ENCODE data around the gene TAS2R16.

TAS2R16 gene, protein sequence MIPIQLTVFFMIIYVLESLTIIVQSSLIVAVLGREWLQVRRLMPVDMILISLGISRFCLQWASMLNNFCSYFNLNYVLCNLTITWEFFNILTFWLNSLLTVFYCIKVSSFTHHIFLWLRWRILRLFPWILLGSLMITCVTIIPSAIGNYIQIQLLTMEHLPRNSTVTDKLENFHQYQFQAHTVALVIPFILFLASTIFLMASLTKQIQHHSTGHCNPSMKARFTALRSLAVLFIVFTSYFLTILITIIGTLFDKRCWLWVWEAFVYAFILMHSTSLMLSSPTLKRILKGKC

DNA sequence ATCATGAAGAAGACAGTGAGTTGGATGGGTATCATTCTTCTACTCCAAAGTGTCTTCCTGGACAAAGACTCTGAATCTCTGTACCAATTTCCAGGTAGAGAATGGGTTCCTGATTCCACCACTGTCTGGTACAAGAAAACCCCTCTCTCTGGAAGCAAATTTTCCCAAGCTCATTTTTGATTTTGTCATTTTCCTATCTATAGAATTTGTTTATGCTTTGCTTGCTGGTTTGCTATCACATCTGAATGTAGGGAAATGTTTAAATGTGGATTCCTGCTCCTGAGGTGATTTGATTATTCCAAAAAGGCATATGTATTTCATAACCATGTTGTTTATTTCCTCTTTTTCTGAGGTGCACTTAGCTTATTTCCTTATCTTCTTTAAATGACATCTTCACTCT, at the start of gene TAS2R16:
TAS2R16 (minus strand) TSS at position 101 of the 400 bp plus-strand sequence; CDS start at position 35, 66 bp downstream.
- no peaks in the 10 kb centered on the region for H3K9me3 ChIP-seq (ENCODE audit: severe bottlenecking)
- H3K36me3 ChIP-seq (ENCODE audit: low read depth): no peaks in the 10 kb centered on the region
- no peaks in the 10 kb centered on the region for H3K4me1 ChIP-seq (ENCODE audit: insufficient read depth, poor library complexity, severe bottlenecking)
- H3K27ac ChIP-seq (ENCODE audit: poor library complexity, severe bottlenecking): no peak within 1 kb of the TSS
- no peaks in the 10 kb centered on the region for H3K27me3 ChIP-seq (ENCODE audit: insufficient read depth, poor library complexity, severe bottlenecking)
- ATAC-seq (ENCODE audit: low read depth): no peak
- TF ChIP-seq, protein P1, sequence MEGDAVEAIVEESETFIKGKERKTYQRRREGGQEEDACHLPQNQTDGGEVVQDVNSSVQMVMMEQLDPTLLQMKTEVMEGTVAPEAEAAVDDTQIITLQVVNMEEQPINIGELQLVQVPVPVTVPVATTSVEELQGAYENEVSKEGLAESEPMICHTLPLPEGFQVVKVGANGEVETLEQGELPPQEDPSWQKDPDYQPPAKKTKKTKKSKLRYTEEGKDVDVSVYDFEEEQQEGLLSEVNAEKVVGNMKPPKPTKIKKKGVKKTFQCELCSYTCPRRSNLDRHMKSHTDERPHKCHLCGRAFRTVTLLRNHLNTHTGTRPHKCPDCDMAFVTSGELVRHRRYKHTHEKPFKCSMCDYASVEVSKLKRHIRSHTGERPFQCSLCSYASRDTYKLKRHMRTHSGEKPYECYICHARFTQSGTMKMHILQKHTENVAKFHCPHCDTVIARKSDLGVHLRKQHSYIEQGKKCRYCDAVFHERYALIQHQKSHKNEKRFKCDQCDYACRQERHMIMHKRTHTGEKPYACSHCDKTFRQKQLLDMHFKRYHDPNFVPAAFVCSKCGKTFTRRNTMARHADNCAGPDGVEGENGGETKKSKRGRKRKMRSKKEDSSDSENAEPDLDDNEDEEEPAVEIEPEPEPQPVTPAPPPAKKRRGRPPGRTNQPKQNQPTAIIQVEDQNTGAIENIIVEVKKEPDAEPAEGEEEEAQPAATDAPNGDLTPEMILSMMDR (IDR thresholded peaks at IDR 0.05; ENCODE audit: poor library complexity, severe bottlenecking): no peak
- H3K4me3 ChIP-seq (ENCODE audit: severe bottlenecking): no peak within 1 kb of the TSS
- DNase-seq (ENCODE audit: low spot score): no peak

DNA sequence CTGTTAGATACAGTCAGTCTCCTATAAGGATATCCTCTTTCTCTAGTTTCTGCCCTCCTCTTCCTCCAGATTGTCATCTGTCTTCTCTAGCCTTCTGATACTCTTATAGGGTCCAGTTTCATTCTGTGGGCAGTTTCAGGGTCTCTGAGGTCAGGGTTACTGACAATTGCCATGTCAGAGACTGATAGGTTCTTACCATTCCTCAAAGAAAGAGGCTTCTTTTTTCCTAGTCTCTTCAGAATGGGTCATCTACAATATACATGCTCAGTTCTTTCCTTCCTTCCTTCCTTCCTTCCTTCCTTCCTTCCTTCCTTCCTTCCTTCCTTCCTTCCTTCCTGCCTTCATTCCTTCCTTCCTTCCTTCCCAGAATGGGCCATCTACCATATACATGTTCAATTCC, 48.1 kb upstream of the TAS2R16 start:
- no peak for ATAC-seq (ENCODE audit: low read depth)
- TF ChIP-seq, protein P1 (IDR thresholded peaks at IDR 0.05; ENCODE audit: poor library complexity, severe bottlenecking): no peak
- H3K4me1 ChIP-seq (ENCODE audit: insufficient read depth, poor library complexity, severe bottlenecking): no peaks in the 10 kb centered on the region

DNA sequence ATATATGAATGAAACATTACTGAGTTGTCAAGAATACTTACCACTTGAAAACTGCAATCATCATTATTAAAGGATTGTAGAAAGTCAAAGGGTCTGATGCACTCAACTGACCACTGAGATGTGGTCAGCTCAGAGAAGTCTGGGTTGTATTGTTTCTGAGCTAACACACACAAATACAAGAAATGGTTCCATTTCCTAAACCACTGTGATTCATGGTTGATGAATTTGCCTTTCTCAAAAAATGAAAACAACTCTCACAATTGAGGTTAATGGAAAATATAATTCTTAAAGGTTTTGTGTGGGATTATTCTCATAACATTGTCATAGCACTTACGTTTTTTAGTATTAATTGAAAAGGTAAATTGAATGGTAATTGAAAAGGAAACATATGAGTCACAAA, 45.6 kb upstream of the TAS2R16 start:
- TF ChIP-seq, protein P1 (IDR thresholded peaks at IDR 0.05; ENCODE audit: poor library complexity, severe bottlenecking): no peak
- no peak for ATAC-seq (ENCODE audit: low read depth)
- no peak overlapping the region for H3K4me3 ChIP-seq (ENCODE audit: severe bottlenecking)
- no peak for DNase-seq (ENCODE audit: low spot score)
- H3K4me1 ChIP-seq (ENCODE audit: insufficient read depth, poor library complexity, severe bottlenecking): no peaks in the 10 kb centered on the region
- H3K36me3 ChIP-seq (ENCODE audit: low read depth): no peaks in the 10 kb centered on the region
- no peaks in the 10 kb centered on the region for H3K9me3 ChIP-seq (ENCODE audit: severe bottlenecking)
- H3K27ac ChIP-seq (ENCODE audit: poor library complexity, severe bottlenecking): no peak overlapping the region
- H3K27me3 ChIP-seq (ENCODE audit: insufficient read depth, poor library complexity, severe bottlenecking): no peaks in the 10 kb centered on the region

More for the DNA sequence above, 48.1 kb upstream of the TAS2R16 start:
- no peak for DNase-seq (ENCODE audit: low spot score)
- Histone ChIP-seq H3K27ac (ENCODE audit: poor library complexity, severe bottlenecking) (no peak overlapping the region), H3K36me3 (ENCODE audit: low read depth) (no peaks in the 10 kb centered on the region), H3K4me3 (ENCODE audit: severe bottlenecking) (no peak overlapping the region), H3K9me3 (ENCODE audit: severe bottlenecking) (no peaks in the 10 kb centered on the region), H3K27me3 (ENCODE audit: insufficient read depth, poor library complexity, severe bottlenecking) (no peaks in the 10 kb centered on the region)

DNA sequence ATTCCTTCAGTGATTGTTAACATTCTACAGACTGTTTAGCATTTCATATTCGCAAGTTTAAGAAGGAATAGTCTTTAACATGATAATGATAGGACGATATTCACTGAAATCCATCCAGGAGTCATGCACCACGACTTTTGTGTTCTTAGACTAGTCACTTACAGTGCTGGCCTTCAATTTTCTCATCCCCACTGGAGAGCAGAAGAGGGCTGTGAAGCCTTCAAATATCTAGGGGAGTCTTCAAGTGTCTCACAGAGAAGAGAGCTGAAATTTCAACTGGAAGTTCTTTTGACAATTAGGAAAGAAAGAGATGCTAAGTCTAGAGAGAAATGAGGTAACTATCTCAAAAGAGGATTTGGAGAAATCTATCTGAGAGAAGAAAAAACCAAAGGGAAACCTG, 43.8 kb upstream of the TAS2R16 start:
- Histone ChIP-seq H3K36me3 (ENCODE audit: low read depth) (no peaks in the 10 kb centered on the region), H3K27me3 (ENCODE audit: insufficient read depth, poor library complexity, severe bottlenecking) (no peaks in the 10 kb centered on the region), H3K27ac (ENCODE audit: poor library complexity, severe bottlenecking) (no peak overlapping the region), H3K4me1 (ENCODE audit: insufficient read depth, poor library complexity, severe bottlenecking) (no peaks in the 10 kb centered on the region), H3K4me3 (ENCODE audit: severe bottlenecking) (no peak overlapping the region), H3K9me3 (ENCODE audit: severe bottlenecking) (no peaks in the 10 kb centered on the region)
- TF ChIP-seq, protein P1 (IDR thresholded peaks at IDR 0.05; ENCODE audit: poor library complexity, severe bottlenecking): no peak
- ATAC-seq (ENCODE audit: low read depth) (no peak), DNase-seq (ENCODE audit: low spot score) (no peak)

DNA sequence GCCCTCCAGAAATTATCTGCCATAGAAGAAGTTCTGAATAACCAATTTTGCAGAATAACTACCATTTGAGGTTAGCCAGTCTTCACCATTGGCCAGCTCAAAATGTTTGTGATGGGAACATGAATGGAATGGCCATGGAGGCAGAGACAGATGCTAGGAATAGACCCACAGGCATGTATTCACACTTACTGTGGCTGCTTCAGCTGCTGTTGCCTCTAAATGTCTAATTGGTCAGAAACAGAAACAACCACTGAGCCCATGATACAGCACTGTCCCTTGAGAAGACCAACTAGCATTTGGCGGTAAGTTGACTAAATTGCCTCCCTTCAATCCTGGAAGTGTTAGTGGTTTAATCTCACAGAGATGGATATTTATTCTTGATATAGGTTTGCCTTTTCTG, 38.6 kb upstream of the TAS2R16 start:
- no peak for ATAC-seq (ENCODE audit: low read depth)
- no peak overlapping the region for H3K4me3 ChIP-seq (ENCODE audit: severe bottlenecking)
- no peaks in the 10 kb centered on the region for H3K27me3 ChIP-seq (ENCODE audit: insufficient read depth, poor library complexity, severe bottlenecking)
- H3K27ac ChIP-seq (ENCODE audit: poor library complexity, severe bottlenecking): no peak overlapping the region
- TF ChIP-seq, protein P1 (IDR thresholded peaks at IDR 0.05; ENCODE audit: poor library complexity, severe bottlenecking): no peak
- H3K36me3 ChIP-seq (ENCODE audit: low read depth): no peaks in the 10 kb centered on the region
- DNase-seq (ENCODE audit: low spot score): no peak
- H3K4me1 ChIP-seq (ENCODE audit: insufficient read depth, poor library complexity, severe bottlenecking): no peaks in the 10 kb centered on the region
- no peaks in the 10 kb centered on the region for H3K9me3 ChIP-seq (ENCODE audit: severe bottlenecking)

Data from RWPE2 (cell line).